HG03060 (cell line): ENCODE data around the gene CRYBG3.
"Not testable (repeated sequence)": the region's sequence is repeated elsewhere in the genome, so short reads cannot be mapped to it uniquely, and the experiment has no call there.

Source experiments
- ATAC-seq: cut with Tn5 transposase; IDR thresholded peaks from one replicate; pipeline ENCODE4 v1.9.1; 2021; ENCODE audit warnings: low read depth, moderate number of reproducible peaks; ENCODE audit not compliant: unreplicated experiment

CRYBG3 gene

GRCh38 chr3:97892852-97893251 is 71.0 kb downstream of the CRYBG3 start:
- ATAC-seq, result no peak

- no peak for ATAC-seq
Measured at GRCh38 chr3:97895216-97895615, 73.4 kb downstream of the CRYBG3 start.

GRCh38 chr3:97896129-97896528 is 74.3 kb downstream of the CRYBG3 start:
- ATAC-seq, result no peak

- no peak for ATAC-seq
Measured at GRCh38 chr3:97896547-97896946, 74.7 kb downstream of the CRYBG3 start.

- no peak for ATAC-seq
Measured at GRCh38 chr3:97899331-97899730, 77.5 kb downstream of the CRYBG3 start.

- ATAC-seq, result no peak
Measured at GRCh38 chr3:97901313-97902248, 79.8 kb downstream of the CRYBG3 start.

GRCh38 chr3:97909830-97910229 is 88.0 kb downstream of the CRYBG3 start:
- ATAC-seq, result not testable (repeated sequence)

GRCh38 chr3:97910236-97910831 is 88.5 kb downstream of the CRYBG3 start:
- ATAC-seq, result not testable (repeated sequence)

GRCh38 chr3:97910931-97911351 is 89.1 kb downstream of the CRYBG3 start:
- ATAC-seq, result no peak

- ATAC-seq, result no peak
Measured at GRCh38 chr3:97911459-97911858, 89.6 kb downstream of the CRYBG3 start.

- ATAC-seq, result no peak
Measured at GRCh38 chr3:97914388-97914787, 92.6 kb downstream of the CRYBG3 start.

GRCh38 chr3:97916576-97916975 is 94.8 kb downstream of the CRYBG3 start:
- ATAC-seq, result no peak

- no peak for ATAC-seq
Measured at GRCh38 chr3:97917813-97918536, 96.2 kb downstream of the CRYBG3 start.

GRCh38 chr3:97927704-97928103 is 105.9 kb downstream of the CRYBG3 start:
- ATAC-seq, result no peak

- no peak for ATAC-seq
Measured at GRCh38 chr3:97928986-97929385, 107.2 kb downstream of the CRYBG3 start.

GRCh38 chr3:97930018-97930417 is 108.2 kb downstream of the CRYBG3 start:
- no peak for ATAC-seq

GRCh38 chr3:97931218-97931617 is 109.4 kb downstream of the CRYBG3 start:
- ATAC-seq, result no peak

- ATAC-seq, result no peak
Measured at GRCh38 chr3:97932387-97932801, 110.6 kb downstream of the CRYBG3 start.

GRCh38 chr3:97934980-97935695 is 113.3 kb downstream of the CRYBG3 start:
- no peak for ATAC-seq

- ATAC-seq, result no peak
Measured at GRCh38 chr3:97935842-97936241, 114.0 kb downstream of the CRYBG3 start.

- ATAC-seq, result no peak
Measured at GRCh38 chr3:97937205-97937604, 115.4 kb downstream of the CRYBG3 start.
